NCI-H2171 (cell line): ENCODE data around the gene ST3GAL5.
"Not testable (repeated sequence)": the region's sequence is repeated elsewhere in the genome, so short reads cannot be mapped to it uniquely, and the experiment has no call there.

ENCODE experiments used
- DNase-seq: peaks from one replicate; lab custom pipeline; 2025; lab: John Stamatoyannopoulos, UW

Gene ST3GAL5

DNA sequence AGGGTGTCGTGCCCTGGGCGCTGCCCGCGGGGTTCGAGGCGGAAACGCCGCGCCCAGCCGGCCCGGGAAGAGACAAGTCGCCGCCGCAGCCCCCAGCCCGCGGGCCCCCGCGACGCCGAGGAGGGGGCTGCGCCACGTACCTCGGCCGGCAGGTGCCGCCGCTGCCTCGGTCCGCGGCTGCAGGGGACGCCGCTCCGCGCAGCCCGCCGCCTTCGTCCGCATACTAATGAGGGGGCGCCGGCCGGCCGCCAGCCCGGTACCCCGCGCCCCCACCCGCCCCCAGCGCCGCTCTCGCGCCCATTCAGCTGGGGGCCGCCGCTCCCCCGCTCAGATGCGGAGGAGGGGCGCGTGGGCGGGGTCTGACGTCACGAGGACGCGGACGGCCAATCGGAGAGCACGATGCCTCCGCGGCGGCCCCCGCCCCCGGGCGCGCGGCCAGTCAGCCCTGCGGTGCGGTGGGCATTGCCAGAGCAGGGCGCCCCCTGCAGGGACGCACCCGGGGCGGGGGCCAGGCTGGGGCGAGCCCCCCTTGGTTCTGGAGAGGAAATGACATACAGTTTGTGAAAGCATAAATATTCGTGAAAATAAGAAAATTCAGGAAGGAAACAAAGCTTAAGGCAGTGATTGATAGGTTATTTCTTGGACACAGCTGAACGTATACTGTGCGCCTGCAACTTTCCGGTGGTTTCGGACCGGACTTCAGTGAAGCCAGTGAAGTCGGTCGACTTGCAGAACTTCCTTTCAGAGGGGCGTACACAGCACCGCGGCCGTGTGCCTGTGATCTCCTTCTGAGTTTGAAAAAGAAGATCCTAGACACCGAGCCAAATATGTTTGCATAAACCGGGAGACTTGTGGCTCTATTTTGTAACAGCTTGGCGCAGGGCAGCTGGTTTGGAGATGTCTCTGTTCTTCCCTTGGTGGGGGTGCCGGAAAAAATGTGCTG lies at the start of gene ST3GAL5:
Gene ST3GAL5 (minus strand): TSS at position 307 of the 943 bp plus-strand sequence. CDS start 85 bp downstream, at position 222.
- DNase-seq, result peak; percentile 83

DNA sequence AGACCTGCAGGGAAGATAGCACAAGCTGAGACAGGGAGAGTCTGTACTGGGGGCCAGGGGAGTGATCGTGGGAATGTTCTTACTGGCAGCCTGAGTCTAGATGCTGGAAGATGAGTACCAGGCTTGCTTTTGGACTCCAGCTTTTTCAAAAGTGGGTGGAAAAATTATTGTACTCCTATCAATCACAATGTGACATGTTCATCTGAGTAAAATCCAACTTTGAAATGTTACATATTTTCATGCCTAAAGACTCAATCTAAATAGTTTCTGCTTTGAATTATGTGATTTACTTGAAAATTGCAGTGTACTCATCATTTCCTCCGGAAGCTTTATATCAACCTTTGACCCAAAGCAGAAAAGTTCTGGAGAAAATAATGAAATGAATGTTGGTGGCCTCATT lies 49.7 kb upstream of the ST3GAL5 start:
- DNase-seq, result no peak

DNA sequence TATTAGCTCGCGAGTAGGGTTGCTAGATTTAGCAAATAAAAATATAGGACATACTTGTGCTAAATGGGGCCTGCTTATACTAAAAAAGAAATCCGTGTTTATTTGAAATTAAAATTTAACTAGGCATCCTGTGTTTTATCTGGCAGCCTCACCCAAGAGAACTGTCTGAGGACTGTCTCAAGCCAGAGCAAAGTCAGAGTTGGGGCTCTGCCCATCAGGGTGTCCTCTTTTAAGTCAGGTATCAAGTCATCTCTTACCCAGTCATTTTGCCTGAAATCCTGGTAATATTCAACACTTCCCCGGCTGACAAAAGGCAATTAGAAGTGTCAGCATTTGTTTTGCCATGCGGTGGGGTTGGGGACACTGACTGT lies 48.3 kb upstream of the ST3GAL5 start:
- no peak for DNase-seq

DNA sequence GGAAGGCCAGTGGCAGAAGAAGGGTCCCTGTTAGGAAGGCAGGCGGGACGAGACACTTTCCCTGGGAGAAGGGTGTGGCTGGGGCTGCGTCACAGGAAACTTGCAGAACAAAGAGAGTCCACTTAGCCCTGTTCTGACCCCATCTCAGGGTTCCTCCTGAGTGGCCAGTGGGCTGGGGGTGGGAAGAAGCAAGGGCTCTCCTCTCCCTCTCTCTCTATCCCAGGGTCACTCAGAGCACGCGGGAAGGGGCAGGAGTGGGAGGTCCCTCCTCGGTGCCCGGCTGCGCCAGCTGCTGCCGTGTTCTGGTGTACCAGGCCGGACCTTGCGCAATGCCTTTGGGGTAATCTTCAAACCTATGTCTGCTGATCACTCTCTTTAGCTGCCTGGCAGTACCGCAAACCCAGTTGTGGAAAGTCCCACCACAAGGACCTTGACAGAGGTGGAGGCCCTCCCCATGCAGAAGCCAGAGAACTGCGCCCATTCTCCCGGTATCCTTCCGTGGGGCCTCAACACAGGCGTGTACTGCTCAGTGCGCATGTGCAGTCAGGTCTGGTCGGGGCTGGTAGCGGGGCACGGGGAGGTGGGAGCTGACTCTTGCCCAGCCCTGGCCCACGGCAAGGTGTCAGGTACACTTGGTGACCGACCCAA lies 47.8 kb upstream of the ST3GAL5 start:
- no peak for DNase-seq

DNA sequence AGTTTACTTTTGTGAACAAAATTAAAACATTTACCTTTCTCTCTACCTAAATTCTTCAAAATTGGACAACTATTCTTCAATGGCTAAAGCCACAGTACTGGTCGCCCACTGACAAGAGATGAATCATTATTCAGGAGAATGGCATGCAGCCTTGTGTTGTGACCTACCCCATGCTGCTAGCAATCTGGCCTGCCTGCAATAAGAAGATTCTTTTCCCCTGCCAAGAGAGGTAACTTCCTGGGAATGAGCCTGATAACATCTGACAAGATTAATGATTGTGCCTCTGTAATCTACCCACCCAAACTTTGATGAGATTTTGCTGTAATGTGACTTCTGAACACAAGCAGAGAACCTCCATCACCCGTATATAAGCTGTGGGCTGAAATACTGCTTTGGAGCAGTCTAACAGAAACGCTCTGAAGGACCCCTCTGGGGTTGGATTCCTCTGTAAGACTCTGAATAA lies 47.0 kb upstream of the ST3GAL5 start:
- peak; percentile 39 for DNase-seq

DNA sequence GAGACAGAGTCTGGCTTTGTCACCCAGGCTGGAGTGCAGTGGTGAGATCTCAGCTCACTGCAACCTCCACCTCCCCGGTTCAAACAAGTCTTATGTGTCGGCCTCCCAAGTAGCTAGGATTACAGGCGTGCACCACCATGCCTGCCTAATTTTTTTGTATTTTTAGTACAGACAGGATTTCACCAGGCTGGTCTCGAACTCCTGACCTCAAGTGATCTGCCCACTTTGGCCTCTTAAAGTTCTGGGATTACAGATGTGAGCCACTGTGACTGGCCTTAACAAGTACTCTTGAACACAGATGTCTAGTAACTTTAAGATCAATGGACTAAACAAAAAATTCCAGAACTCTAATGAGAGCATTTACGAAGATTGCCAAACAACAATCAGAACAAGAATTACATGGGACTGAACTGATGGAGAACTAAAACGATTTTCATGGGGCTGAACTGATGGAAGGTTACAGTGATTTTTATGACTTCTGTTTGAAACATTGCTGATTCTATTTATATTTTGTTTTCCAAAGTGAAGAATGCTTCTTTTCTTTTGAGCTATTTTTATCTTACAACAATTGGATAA lies 46.5 kb upstream of the ST3GAL5 start:
- no peak for DNase-seq

DNA sequence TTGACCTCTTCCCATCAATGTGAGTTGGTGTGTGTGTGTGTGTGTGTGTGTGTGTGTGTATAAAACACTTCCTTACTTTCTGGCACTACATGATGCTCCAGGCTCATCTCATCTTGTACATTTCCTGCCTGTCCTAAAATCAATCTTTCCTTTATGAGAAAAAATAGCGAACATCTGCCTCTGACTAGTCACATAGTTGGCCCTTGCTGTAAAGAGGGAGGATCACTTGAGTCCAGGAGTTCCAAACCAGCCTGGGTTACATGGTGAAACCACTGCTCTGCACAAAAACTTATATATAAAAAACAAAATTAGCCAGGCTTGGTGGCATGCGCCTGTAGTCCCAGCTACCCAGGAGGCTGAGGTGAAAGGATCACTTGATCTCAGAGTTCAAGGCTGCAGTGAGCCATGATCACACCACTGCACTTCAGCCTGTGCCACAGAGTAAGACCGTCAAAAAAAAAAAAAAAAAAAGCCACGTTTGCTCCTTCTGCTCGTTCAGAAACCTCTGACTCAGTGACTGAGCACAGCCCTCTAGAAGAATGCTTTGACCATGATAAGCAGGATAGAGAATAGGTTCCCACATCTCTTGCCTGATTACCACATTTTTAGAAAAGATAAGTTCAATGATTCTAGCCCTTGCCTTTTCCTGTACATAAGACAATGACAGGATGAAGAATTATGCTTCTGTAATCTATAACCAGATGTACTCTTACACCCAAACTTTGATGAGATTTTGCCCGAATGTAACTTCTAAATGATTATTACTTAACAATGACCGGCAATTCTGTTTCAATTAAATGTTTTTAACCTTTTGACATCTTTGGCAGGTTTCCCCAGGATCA lies 45.2 kb upstream of the ST3GAL5 start:
- no peak for DNase-seq

DNA sequence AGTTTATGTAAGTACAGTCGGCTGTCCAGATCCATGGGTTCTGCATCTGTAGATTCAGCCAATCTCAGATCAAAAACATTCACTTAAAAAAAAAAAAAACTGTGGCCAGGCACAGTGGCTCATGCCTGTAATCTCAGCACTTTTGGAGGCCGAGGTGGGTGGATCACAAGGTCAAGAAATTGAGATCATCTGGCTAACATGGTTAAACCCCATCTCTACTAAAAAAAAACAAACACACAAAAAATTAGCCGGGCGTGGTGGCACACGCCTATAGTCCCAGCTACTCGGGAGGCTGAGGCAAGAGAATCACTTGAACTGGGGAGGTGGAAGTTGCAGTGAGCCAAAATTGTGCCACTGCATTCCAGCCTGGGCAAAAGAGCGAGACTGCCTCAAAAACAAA lies 42.4 kb upstream of the ST3GAL5 start:
- not testable (repeated sequence) for DNase-seq

DNA sequence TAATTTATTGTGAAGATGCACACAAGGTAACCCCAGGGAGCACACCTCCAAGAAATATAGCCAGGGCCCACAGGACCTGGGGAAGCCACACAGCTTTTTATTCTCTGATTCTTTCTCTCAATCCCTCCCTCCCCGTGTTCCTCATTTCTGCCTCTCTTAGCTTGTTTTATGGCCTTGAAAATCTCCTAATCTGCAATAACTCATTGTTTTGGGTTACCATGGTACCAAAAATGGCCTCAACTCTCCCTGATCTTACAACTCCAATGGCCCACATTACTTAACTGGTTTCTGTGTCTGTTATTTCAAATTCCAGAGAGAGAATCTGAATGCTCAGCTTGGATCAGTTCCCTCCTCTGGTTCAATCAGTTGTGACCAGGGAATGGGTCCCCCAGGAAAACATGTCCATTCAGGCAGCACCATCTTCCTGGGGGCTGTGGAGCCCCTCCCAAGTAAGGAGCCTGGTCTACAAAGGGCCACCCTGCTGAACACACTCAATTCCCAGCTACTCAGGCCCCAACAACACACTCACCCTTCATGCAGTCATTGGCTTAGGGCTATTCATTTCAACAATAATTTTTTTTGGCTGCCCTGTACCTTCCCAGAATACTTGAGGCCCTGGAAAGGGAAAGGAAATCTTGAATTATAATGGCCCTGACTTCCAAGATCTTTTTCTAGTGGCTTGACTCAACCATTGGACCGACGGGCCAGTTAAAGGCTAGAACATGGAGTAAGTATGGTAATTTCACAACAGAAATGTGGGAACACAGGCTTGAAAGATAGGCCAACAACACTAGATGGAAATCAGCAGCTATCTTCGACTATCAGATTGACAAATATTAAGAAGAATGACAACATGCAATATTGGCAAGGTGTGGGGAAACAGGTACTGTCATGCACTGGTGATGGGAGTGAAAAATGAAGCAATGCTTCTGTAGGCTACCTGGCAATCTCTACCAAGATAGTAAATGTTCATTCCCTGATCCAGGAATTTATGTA lies 41.6 kb upstream of the ST3GAL5 start:
- no peak for DNase-seq

DNA sequence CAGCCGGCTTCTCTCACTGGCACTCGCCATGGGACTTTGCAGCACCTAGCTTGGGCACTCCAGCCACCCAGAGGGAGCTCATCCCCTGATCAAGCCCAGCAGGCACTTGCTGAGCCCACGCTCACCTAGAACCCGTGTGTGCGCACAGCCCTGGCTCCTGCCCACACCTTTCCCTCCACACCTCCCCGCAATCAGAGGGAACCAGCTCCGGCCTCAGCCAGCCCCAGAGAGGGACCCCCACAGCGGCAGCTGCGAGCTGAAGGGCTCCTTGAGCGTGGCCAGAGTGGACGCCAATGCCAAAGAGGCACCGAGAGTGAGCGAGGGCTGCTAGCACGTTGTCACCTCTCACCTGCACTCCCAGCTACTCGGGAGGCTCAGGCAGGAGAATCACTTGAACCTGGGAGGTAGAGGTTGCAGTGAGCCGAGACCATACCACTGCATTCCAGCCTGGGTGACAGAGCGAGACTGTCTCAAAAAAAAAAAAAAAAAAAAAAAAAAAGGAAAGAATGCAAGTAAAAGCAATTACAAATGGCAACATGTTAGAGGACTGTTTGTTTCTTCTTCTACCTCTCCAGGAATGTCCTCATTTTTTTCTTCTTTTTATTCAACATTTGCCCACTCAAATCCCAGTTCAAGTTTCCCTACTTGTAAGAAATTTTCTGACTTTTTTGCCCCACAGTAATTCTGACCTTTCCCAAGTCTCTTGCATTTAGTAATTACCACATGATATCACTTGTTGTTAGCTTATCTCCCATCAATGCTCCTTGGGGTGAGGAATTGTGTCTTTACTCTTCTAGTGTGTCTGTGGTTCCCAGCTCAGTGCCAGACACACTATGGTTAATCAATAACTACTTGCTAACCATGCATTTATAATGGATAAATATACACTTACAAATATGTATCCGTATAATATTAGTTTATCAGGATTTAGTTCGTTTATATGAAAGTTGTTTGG lies 40.6 kb upstream of the ST3GAL5 start:
- no peak for DNase-seq

DNA sequence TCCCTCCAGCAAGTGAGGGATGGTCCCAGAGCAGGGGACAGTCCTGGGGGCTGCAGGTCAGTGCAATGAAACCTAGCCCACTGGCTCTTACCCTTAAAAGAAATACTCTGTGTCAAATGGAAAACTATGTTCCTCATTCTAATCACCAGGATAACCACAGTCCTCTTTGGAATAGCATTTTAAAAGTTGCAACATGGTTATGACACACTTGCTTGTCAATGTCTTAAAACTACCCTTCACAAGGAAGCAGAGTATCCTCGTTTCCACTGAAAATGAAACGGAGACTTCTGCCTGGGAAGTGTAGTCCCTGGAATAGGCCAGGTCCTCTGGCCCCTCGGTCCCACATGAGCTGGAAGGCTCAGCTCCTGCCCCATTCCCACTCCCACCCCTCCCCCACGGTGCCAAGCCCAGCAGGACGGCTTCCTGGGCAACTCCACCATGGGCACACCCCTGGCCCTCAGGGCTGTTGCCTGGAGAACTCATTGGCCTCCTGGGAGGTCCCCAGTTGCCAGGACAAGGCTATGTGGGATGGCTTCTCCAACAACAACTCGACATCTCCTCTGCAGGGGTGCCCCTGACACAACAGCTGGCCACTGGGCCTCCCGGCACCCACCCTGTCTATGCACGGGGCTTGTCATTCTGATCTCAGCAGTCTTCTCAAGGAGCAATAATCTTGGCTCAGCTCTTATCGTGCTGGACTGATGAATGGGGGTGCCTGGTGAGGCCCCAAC lies 38.3 kb upstream of the ST3GAL5 start:
- DNase-seq, result no peak

DNA sequence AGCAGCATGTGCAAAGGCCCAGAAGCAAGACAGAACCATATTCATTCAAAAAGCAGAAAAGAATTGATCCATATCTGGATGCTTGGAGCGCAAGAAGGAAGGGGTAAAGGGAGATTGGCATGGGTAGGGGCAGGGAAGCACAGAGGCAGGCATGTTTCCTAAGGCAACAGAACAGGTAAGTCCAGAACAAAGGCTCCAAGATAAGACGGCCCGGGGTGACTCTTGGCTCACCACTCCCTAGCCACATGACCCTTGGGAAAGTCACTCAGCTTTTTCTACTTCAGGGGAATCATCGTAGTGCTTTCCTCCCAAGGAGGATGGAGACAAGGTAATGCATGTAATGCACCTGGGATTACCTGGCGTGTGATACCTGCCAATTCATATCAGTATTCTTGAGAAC lies 37.7 kb upstream of the ST3GAL5 start:
- no peak for DNase-seq

DNA sequence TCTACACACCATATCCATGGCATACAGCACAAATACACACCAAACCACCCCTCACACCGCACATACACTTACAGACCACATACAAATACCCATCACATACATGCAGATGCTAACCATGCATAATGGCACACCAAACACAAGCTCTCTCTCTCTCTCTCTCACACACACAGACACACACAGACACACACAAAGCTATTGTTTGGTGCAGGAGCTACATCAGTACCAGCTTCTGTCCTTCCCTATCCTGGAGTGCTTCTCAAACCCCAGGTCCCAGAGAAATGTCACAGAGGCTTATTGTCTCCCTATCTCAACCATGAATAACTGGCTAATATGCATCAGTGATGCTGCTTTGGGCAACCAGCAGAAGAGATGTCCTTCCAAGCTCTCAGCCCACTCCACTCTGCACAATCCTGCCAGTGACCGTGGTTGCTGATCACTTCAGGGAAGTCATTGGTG lies 36.5 kb upstream of the ST3GAL5 start:
- no peak for DNase-seq

DNA sequence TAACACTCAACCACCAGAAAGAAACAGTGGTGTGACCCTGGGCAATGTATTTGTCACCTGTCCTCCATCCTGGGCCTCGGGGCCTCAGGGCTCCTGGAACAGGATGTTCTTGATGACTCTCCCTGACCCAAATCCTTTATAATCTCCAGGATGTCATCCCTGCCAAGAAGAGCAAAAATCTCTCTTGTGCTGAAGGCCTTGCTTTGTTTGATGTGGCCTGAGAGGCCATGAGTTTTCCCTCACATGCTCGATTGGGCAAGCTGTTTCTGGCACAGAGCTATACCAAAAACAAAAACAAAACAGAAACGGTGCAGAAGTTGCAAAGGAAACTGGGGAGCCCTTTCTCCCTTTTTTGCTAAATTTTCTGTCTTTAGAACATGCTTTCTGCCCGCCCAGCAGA lies 35.7 kb upstream of the ST3GAL5 start:
- DNase-seq, result no peak

DNA sequence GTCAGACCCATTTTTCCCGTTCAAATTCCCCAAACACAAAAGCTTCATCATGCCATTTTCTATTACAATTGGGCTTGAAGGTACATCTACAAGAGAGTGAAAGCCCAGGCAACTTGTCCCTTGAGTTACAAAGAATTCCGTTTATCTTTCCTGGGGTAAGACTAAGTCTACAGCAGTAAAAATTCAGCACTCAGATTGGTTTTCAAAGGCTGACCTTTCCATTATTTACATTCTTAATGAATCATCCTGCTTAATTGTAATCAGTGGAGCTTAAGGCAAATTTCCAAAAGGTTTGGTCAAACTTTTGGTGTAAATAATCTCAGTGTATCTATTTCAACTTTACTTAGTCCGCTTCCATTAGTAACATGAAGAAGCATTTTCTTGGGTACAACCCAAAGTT lies 33.4 kb upstream of the ST3GAL5 start:
- no peak for DNase-seq

DNA sequence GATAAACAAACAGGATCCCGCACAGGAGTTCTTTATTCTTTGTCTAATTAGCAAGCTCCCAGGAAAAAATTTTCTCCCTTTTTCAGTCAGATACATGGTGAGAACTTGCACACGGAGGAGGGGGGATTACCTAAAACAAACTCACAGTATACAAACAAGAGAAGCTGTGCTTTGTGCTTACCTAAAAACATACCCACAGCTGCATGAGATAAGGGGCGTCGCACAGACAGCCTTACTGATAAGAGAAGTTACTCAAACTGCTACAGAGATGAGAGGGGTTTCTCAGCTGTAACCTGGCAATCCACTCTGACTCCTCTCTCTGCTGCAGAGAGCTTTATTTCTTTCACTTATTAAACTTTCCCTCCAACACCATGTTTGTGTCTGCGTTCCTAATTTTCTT lies 32.9 kb upstream of the ST3GAL5 start:
- DNase-seq, result no peak

DNA sequence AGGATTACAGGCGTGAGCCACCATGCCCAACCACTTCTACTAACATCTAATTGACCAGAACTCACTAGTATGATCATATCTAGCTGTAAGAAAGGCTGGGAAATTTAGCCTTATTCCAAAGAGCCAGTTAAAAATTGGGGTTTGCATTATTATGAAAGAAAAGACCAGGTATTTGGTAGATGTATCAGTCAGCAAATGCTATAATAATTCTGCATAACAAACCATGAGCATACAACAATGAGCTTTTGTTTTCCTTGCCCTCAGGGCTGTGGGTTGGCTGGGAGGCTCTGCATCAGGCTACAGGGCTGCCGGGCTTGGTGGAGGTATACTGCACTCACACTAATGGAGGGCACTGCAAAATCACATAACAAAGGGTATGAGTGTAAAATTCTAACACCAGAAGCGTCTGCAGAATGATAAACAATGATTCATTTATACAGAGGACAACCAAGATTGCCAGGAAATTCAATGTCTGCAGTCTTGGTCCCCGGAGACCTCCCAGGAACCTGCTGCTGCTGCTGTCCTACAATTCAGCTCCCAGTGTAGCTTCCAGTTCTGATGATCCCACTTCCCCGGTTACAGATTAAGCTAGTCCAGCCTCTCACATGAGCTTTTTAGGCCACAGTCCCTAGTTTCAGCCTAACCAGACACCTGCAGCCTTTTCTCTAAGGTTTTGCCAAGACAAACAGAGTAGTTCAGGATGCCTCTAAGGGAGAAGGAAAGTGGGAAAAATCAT lies 32.2 kb upstream of the ST3GAL5 start:
- DNase-seq, result peak; percentile 46
